Measurements from ENCODE around the gene RASL10B.
A peak's percentile ranks its signal among the peaks of the same experiment; 100 is the strongest.
"Not testable (repeated sequence)": the region's sequence is repeated elsewhere in the genome, so short reads cannot be mapped to it uniquely, and the experiment has no call there.

RASL10B gene

GRCh38 chr17:35743626-35744328, 12.3 kb downstream of the RASL10B start:
- DNase-seq, result peak; percentile 52 to 77 (median 61)

GRCh38 chr17:35744830-35745229, 13.4 kb downstream of the RASL10B start:
- DNase-seq, result no peak

GRCh38 chr17:35745246-35745645, 13.8 kb downstream of the RASL10B start:
- DNase-seq, result no peak

- DNase-seq, result no peak
Measured at GRCh38 chr17:35745749-35746320, 14.4 kb downstream of the RASL10B start.

- peak; percentile 76 to 86 (median 85) for DNase-seq
Measured at GRCh38 chr17:35747540-35748017, 16.1 kb downstream of the RASL10B start.

GRCh38 chr17:35748341-35748841, 17.0 kb downstream of the RASL10B start:
- no peak for DNase-seq

GRCh38 chr17:35748979-35749378, 17.5 kb downstream of the RASL10B start:
- no peak for DNase-seq

- no peak for DNase-seq
Measured at GRCh38 chr17:35749560-35750412, 18.3 kb downstream of the RASL10B start.

GRCh38 chr17:35750526-35751395, 19.3 kb downstream of the RASL10B start:
- no peak for DNase-seq

GRCh38 chr17:35751541-35751940, 20.1 kb downstream of the RASL10B start:
- not testable (repeated sequence) for DNase-seq

GRCh38 chr17:35752471-35752870, 21.0 kb downstream of the RASL10B start:
- DNase-seq, result no peak

GRCh38 chr17:35752945-35753764, 21.7 kb downstream of the RASL10B start, which contains the start of gene GAS2L2:
Gene GAS2L2 (minus strand): TSS chr17:35753239. CDS start chr17:35752850, 389 bp downstream.
- DNase-seq, result no peak

- no peak for DNase-seq
Measured at GRCh38 chr17:35757243-35757642, 25.8 kb downstream of the RASL10B start.

- no peak for DNase-seq
Measured at GRCh38 chr17:35760587-35760986, 29.1 kb downstream of the RASL10B start, which contains the start of gene C17orf50. Gene C17orf50 (plus strand): TSS chr17:35760887. CDS start chr17:35760942, 55 bp downstream.

GRCh38 chr17:35761601-35762000, 30.2 kb downstream of the RASL10B start:
- DNase-seq, result no peak

GRCh38 chr17:35763767-35764122, 32.3 kb downstream of the RASL10B start:
- DNase-seq, result no peak

- DNase-seq, result peak; percentile 92 to 97 (median 95)
Measured at GRCh38 chr17:35764123-35764991, 32.9 kb downstream of the RASL10B start.

- DNase-seq, result no peak
Measured at GRCh38 chr17:35765086-35765710, 33.8 kb downstream of the RASL10B start.

- no peak for DNase-seq
Measured at GRCh38 chr17:35765756-35766488, 34.5 kb downstream of the RASL10B start.

Data from suppressor macrophage treated with lipopolysaccharide for 1 hour (primary cell).